HUDEP-2 (cell line): ENCODE data around the gene TBC1D2B.
A peak's percentile ranks its signal among the peaks of the same experiment; 100 is the strongest.

Experiments used
- DNase-seq, 76 experiments: peaks; one replicate each; lab custom pipeline; 2025; ENCODE audit not compliant: unreplicated experiment in 76 of 76; lab: John Stamatoyannopoulos, UW

TBC1D2B gene

GRCh38 chr15:78057803-78058202 is 19.7 kb downstream of the TBC1D2B start:
- DNase-seq: no peak

GRCh38 chr15:78056714-78057269 is 20.7 kb downstream of the TBC1D2B start:
- no peak for DNase-seq

GRCh38 chr15:78055919-78056713 is 21.4 kb downstream of the TBC1D2B start:
- DNase-seq: no peak

- no peak for DNase-seq
These were observed 22.5 kb downstream of the TBC1D2B start for GRCh38 chr15:78054966-78055365.

- no peak for DNase-seq
These were observed 23.0 kb downstream of the TBC1D2B start for GRCh38 chr15:78054518-78054917.

- DNase-seq: no peak
These were observed 25.0 kb downstream of the TBC1D2B start for GRCh38 chr15:78052545-78052944.

GRCh38 chr15:78052001-78052401 is 25.5 kb downstream of the TBC1D2B start:
- peak in 7 of 76 experiments; percentile 4 to 22 (median 10) for DNase-seq

- no peak for DNase-seq
These were observed 25.9 kb downstream of the TBC1D2B start for GRCh38 chr15:78051596-78051995.

- DNase-seq: peak in 1 of 76 experiments; percentile 14
These were observed 26.7 kb downstream of the TBC1D2B start for GRCh38 chr15:78050826-78051225.

GRCh38 chr15:78050441-78050809 is 27.1 kb downstream of the TBC1D2B start:
- DNase-seq: no peak

- no peak for DNase-seq
These were observed 27.6 kb downstream of the TBC1D2B start for GRCh38 chr15:78049691-78050440.

- DNase-seq: no peak
These were observed 28.9 kb downstream of the TBC1D2B start for GRCh38 chr15:78048628-78048920.

- no peak for DNase-seq
These were observed 29.5 kb downstream of the TBC1D2B start for GRCh38 chr15:78047761-78048627.

GRCh38 chr15:78046796-78047341 is 30.6 kb downstream of the TBC1D2B start:
- DNase-seq: no peak

GRCh38 chr15:78045189-78045588 is 32.3 kb downstream of the TBC1D2B start:
- DNase-seq: no peak

- DNase-seq: no peak
These were observed 32.9 kb downstream of the TBC1D2B start for GRCh38 chr15:78044407-78045155.

- no peak for DNase-seq
These were observed 35.6 kb downstream of the TBC1D2B start for GRCh38 chr15:78041946-78042345.

- no peak for DNase-seq
These were observed 36.8 kb downstream of the TBC1D2B start for GRCh38 chr15:78040653-78041244.

GRCh38 chr15:78038585-78039247 is 38.8 kb downstream of the TBC1D2B start:
- DNase-seq: no peak
